Activated T-cell treated with anti-CD3 and anti-CD28 coated beads, Interleukin-2, amount 50 U/mL, for 72 hours (primary cell): ENCODE results near the gene GATA6. TPM values are rescaled to one million over a fixed set of nuclear protein-coding genes. Genes with fewer than 3 reads are reported as not detected.

Experiments used
- ATAC-seq, 2 donors: fragments of 150-1000 bp; cut with Tn5 transposase; replicated peaks in 1 of 2; 2 replicates each; pipeline ENCODE4 v1.10.0; 2021; ENCODE audit warnings: moderate library complexity in 2 of 2, mild to moderate bottlenecking in 1 of 2
- DNase-seq, 2 donors: peaks; one replicate each; pipeline ENCODE4 v3.0.0; 2021 to 2022; ENCODE audit warnings: mixed read lengths in 1 of 2
- H3K27ac Mint-ChIP-seq: one replicate; pipeline ENCODE4 v1.8.0; 2022; ENCODE audit warnings: mild to moderate bottlenecking, moderate library complexity, mixed read lengths
- H3K27me3 Mint-ChIP-seq: one replicate; pipeline ENCODE4 v1.8.0; 2022; ENCODE audit warnings: low read depth, mixed read lengths
- H3K36me3 Mint-ChIP-seq, 2 donors: one replicate each; pipeline ENCODE4 v1.8.0; 2022; ENCODE audit warnings: mixed read lengths in 2 of 2, mild to moderate bottlenecking in 1 of 2; ENCODE audit not compliant: insufficient read depth in 2 of 2
- H3K4me1 Mint-ChIP-seq: one replicate; pipeline ENCODE4 v1.8.0; 2022; ENCODE audit warnings: low read depth, mixed read lengths
- H3K4me3 Mint-ChIP-seq, 2 donors: one replicate each; pipeline ENCODE4 v1.8.0; 2022; ENCODE audit warnings: mild to moderate bottlenecking in 2 of 2, mixed read lengths in 2 of 2, moderate library complexity in 2 of 2
- H3K9me3 Mint-ChIP-seq, 2 donors: one replicate each; pipeline ENCODE4 v1.8.0; 2022; ENCODE audit warnings: mixed read lengths in 2 of 2
- total RNA-seq, 2 donors: library from RNA; stranded (reverse); gene quantifications; one replicate each; pipeline ENCODE4 v1.2.3, GENCODE V29; 2022

The GATA6 gene
- total RNA-seq, 2 donors from 2014 or later = 0.39 to 0.43 TPM

DNA sequence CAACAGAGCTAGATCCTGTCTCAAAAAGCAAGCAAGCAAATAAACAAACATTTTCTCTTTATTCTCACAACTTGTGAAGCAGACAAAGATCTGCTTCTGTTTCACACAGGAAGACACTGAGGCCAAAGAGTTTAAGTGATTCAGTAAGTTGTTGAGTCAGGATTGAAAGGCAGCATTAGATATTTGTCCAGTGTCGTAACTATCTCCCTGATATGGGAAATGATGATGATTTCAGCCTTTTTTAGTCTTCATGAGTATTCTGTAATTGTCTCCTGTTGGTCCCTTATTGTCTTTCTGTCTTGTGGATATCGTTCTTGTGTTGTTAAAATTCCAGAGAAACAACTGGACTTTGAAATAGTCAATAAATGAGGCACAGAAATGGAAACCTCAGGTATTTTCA is 59.6 kb downstream of the GATA6 start:
- Mint-ChIP-seq H3K27me3 (no peaks in the 10 kb centered on the region), H3K4me1 (no peaks in the 10 kb centered on the region), H3K9me3 (peaks cover 0 to 3% of the 10 kb centered on the region in 2 donors)

GRCh38 chr18:22229456-22230124 is 60.2 kb downstream of the GATA6 start:
- no peak overlapping the region for H3K4me3 Mint-ChIP-seq
- no peaks in the 10 kb centered on the region for H3K36me3 Mint-ChIP-seq
- H3K27me3 Mint-ChIP-seq = no peaks in the 10 kb centered on the region
- no peak overlapping the region for H3K27ac Mint-ChIP-seq
- peaks cover 0 to 3% of the 10 kb centered on the region in 2 donors for H3K9me3 Mint-ChIP-seq
- ATAC-seq (no peak), DNase-seq (no peak)
- no peaks in the 10 kb centered on the region for H3K4me1 Mint-ChIP-seq

More for the DNA sequence above, 59.6 kb downstream of the GATA6 start:
- H3K27ac Mint-ChIP-seq = no peak overlapping the region
- H3K36me3 Mint-ChIP-seq = no peaks in the 10 kb centered on the region
- H3K4me3 Mint-ChIP-seq = no peak overlapping the region
- ATAC-seq = no peak
- DNase-seq = no peak

GRCh38 chr18:22230471-22230945 is 61.1 kb downstream of the GATA6 start:
- Mint-ChIP-seq H3K4me3 (no peak overlapping the region), H3K27me3 (no peaks in the 10 kb centered on the region), H3K27ac (no peak overlapping the region), H3K9me3 (peaks cover 0 to 2% of the 10 kb centered on the region in 2 donors), H3K36me3 (no peaks in the 10 kb centered on the region), H3K4me1 (no peaks in the 10 kb centered on the region)
- no peak for ATAC-seq
- no peak for DNase-seq

- H3K9me3 Mint-ChIP-seq = peaks cover 4 to 5% of the 10 kb centered on the region in 2 donors
- DNase-seq (no peak), ATAC-seq (no peak)
- no peaks in the 10 kb centered on the region for H3K4me1 Mint-ChIP-seq
- no peaks in the 10 kb centered on the region for H3K36me3 Mint-ChIP-seq
- H3K4me3 Mint-ChIP-seq = no peak overlapping the region
- H3K27me3 Mint-ChIP-seq = no peaks in the 10 kb centered on the region
- no peak overlapping the region for H3K27ac Mint-ChIP-seq
Observed at GRCh38 chr18:22233266-22233665, 63.9 kb downstream of the GATA6 start.

DNA sequence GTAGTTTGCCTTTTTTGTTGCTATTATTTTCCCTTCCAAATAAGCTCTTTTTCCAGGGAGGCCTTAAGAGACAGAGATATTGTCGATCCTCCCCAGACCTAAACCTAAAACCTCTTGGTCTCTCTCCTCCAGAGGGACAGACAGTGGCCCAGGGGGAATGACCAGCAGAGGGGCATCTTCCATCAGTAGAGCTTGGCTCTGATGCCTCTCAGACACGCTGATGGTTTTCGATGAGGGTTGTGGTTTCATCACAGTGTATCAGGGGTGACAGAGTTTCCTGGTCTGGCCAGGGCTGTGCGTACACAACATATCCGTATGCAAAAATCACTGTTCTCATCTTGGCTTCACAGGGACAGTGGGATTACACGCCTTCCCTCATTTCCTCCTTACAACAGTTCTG is 68.6 kb downstream of the GATA6 start:
- Mint-ChIP-seq H3K27ac (no peak overlapping the region), H3K9me3 (peaks cover 4 to 5% of the 10 kb centered on the region in 2 donors), H3K4me3 (no peak overlapping the region), H3K4me1 (no peaks in the 10 kb centered on the region), H3K36me3 (no peaks in the 10 kb centered on the region), H3K27me3 (no peaks in the 10 kb centered on the region)
- DNase-seq (no peak), ATAC-seq (peak in 1 of 2 donors; percentile 45)

DNA sequence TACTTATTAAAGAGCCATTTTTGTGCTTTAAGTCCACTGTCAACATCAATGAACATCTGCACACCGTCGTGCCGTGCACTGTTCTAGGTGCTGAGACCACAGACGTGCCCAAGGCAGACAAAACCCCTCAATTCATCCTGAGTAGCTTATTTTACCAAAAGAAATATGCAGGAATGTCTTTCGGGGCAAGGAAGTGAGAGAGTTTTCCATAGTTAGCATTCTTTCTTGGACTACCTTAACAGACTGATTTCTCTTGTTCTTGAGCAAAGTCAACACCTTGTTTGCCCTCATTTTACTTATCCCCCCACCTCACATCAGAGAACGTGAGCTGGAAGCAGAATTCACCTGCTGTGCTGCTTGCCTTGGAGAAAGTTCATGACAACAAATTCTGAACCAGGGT is 69.3 kb downstream of the GATA6 start:
- no peaks in the 10 kb centered on the region for H3K27me3 Mint-ChIP-seq
- H3K4me3 Mint-ChIP-seq = no peak overlapping the region
- no peaks in the 10 kb centered on the region for H3K4me1 Mint-ChIP-seq
- no peak overlapping the region for H3K27ac Mint-ChIP-seq
- H3K9me3 Mint-ChIP-seq = peaks cover 4 to 5% of the 10 kb centered on the region in 2 donors
- no peaks in the 10 kb centered on the region for H3K36me3 Mint-ChIP-seq
- ATAC-seq (no peak), DNase-seq (no peak)

DNA sequence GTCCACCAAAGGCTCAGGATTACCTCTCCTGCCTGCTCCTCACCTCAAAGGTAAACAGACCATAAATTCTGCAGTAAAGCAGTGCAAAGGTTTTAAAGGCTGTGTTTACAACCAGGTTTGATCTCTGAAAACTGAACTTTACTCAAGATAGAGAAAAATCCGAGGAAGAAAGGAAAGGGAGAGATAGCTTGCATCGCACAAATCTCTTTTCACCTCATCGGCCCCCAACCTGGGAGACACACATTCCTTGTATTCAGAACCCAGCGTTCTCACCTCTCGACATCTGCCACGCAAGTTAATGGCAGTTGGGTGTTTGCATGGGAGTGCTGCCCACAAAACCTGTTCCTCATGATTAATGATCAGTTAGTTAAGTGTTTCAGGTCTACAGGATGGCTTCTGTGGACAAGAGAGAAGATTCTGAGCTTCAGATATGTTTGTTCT is 72.6 kb downstream of the GATA6 start:
- no peak for ATAC-seq

DNA sequence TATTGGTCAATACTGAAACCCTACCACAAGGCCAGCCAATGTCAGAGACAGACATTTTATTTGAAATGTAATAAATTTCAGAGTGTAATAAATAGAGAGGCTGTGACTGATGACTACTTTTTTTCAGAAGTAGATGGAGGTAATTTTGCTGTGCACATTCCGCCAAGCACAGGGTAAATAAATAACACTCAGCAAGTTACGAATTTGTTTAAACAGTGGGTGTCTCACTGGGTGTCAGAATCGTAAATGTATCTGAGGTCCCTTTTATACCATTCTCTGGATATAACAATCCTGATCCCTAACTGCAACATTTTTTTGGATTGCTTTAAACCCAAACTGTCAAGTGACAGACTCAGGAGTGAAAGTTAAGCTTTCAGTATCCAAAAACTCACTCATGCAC is 74.1 kb downstream of the GATA6 start:
- H3K27me3 Mint-ChIP-seq = no peaks in the 10 kb centered on the region
- DNase-seq (no peak), ATAC-seq (no peak)
- H3K4me1 Mint-ChIP-seq = no peaks in the 10 kb centered on the region
- no peaks in the 10 kb centered on the region for H3K9me3 Mint-ChIP-seq
- no peak overlapping the region for H3K4me3 Mint-ChIP-seq
- no peak overlapping the region for H3K27ac Mint-ChIP-seq
- no peaks in the 10 kb centered on the region for H3K36me3 Mint-ChIP-seq

More for the DNA sequence above, 72.6 kb downstream of the GATA6 start:
- H3K4me3 Mint-ChIP-seq = no peak overlapping the region
- no peak overlapping the region for H3K27ac Mint-ChIP-seq
- no peaks in the 10 kb centered on the region for H3K36me3 Mint-ChIP-seq
- DNase-seq = no peak
- H3K4me1 Mint-ChIP-seq = no peaks in the 10 kb centered on the region
- H3K27me3 Mint-ChIP-seq = no peaks in the 10 kb centered on the region
- H3K9me3 Mint-ChIP-seq = peaks cover 3 to 4% of the 10 kb centered on the region in 2 donors

DNA sequence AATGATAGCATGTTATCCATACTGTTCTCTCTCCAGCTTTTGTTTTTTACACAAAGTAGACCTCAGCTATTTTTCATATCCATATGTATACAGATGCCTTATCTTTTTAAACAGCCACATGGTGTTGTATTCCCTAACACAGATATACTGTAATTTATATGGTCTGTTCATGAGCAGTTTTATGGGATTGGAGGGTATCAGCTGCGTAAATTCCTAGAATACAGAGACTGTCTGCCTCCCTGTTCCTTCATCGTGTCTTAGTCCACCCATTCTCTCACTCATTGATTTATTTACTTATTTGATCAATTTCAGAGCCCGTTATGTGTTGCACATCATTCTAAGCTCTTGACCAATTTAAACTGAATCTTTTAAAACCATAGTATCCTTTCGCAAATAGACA is 80.6 kb downstream of the GATA6 start:
- H3K9me3 Mint-ChIP-seq = peaks cover 0 to 2% of the 10 kb centered on the region in 2 donors
- DNase-seq (no peak), ATAC-seq (no peak)
- H3K36me3 Mint-ChIP-seq = peaks cover 0 to 3% of the 10 kb centered on the region in 2 donors
- H3K4me3 Mint-ChIP-seq = no peak overlapping the region
- H3K27me3 Mint-ChIP-seq = no peaks in the 10 kb centered on the region
- H3K4me1 Mint-ChIP-seq = peaks cover 4% of the 10 kb centered on the region
- H3K27ac Mint-ChIP-seq = no peak overlapping the region

DNA sequence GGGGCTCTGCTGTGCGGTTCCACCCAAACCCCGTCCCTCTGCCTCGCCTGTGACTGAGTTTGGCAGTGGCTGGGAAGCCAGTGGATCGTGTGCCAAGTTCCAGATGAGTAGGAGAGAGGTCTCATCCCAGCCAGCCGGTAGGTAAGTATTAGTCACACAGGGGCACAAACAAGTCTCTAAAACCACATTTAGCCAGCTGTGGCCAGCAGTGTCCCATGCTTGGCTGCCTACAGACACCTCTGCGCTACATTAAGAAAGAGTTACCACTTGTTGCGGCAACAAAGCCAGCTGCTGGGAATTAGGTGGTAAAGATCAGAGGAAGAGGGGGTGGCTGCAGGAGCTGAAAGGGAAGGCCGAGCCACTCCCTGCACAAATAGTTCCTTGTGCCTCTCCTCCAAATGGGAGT is 81.2 kb downstream of the GATA6 start:
- Mint-ChIP-seq H3K4me3 (no peak overlapping the region), H3K4me1 (peaks cover 4% of the 10 kb centered on the region), H3K9me3 (peaks cover 0 to 2% of the 10 kb centered on the region in 2 donors), H3K36me3 (peaks cover 0 to 3% of the 10 kb centered on the region in 2 donors), H3K27ac (no peak overlapping the region), H3K27me3 (no peaks in the 10 kb centered on the region)
- DNase-seq = no peak
- no peak for ATAC-seq

Other genes with a start within 250 kb of the GATA6 start
- gene CTAGE1, start 248.3 kb downstream of the GATA6 start, total RNA-seq = not detected